ENCODE measurements around the gene CYB561D1.

GRCh38 chr1:109534307-109534858 lies 40.5 kb downstream of the CYB561D1 start:
- TF ChIP-seq SALL2 (tag by site-specific recombination; IDR thresholded peaks at IDR 0.05; ENCODE audit: borderline replicate concordance) = no peak
- no peak for TF ChIP-seq ZNF555 (tag by site-specific recombination; conservative IDR thresholded peaks at IDR 0.05)
- TF ChIP-seq CTCF (tag by site-specific recombination; IDR thresholded peaks at IDR 0.05) = no peak
- no peak for TF ChIP-seq ZNF324 (tag by site-specific recombination; IDR thresholded peaks at IDR 0.05)
- TF ChIP-seq ZNF184 (tag by site-specific recombination; IDR thresholded peaks at IDR 0.05) = no peak
- no peak for TF ChIP-seq ZBTB17 (tag by site-specific recombination; IDR thresholded peaks at IDR 0.05)

Measured in HEK293 (cell line).